Lung (tissue), 12 donors: ENCODE data around the gene C6orf52. TPM values are rescaled to one million over a fixed set of nuclear protein-coding genes. Genes with fewer than 3 reads are reported as not detected.
"Not testable (repeated sequence)": the region's sequence is repeated elsewhere in the genome, so short reads cannot be mapped to it uniquely, and the experiment has no call there.

Source experiments
- ATAC-seq: fragments of 200-7000 bp; cut with Tn5 transposase; one replicate; pipeline ENCODE4 v1.9.1; 2020; ENCODE audit warnings: moderate number of reproducible peaks; ENCODE audit not compliant: insufficient read depth, low FRiP score
- DNase-seq, 3 donors: peaks; one replicate each; pipeline ENCODE4 v3.0.0-alpha.2; 2013 to 2017
- H3K27ac ChIP-seq, 2 donors: one replicate each; pipeline ENCODE4 v1.5.1; 2013; ENCODE audit warnings: mild to moderate bottlenecking in 2 of 2, moderate library complexity in 2 of 2, control low read depth in 1 of 2, inconsistent platforms in 1 of 2, low read depth in 1 of 2, low read length in 1 of 2
- H3K27me3 ChIP-seq, 3 donors: one replicate each; pipeline ENCODE4 v1.5.1; 2013; ENCODE audit warnings: low read length in 2 of 3; ENCODE audit not compliant: control insufficient read depth in 3 of 3, insufficient read depth in 3 of 3
- H3K36me3 ChIP-seq, 4 donors: one replicate each; pipeline ENCODE4 v1.5.1; 2013; ENCODE audit warnings: low read length in 4 of 4, mild to moderate bottlenecking in 1 of 4, moderate library complexity in 1 of 4; ENCODE audit not compliant: control insufficient read depth in 4 of 4, insufficient read depth in 4 of 4
- H3K4me1 ChIP-seq, 5 donors: one replicate each; pipeline ENCODE4 v1.5.1; 2013; ENCODE audit warnings: low read length in 5 of 5, mild to moderate bottlenecking in 2 of 5, moderate library complexity in 1 of 5; ENCODE audit not compliant: control insufficient read depth in 5 of 5, insufficient read depth in 5 of 5
- H3K4me3 ChIP-seq: one replicate; pipeline ENCODE4 v1.5.1; 2013; ENCODE audit warnings: mild to moderate bottlenecking, control low read depth, moderate library complexity
- H3K9ac ChIP-seq, 2 donors: one replicate each; pipeline ENCODE4 v1.5.1; 2013; ENCODE audit warnings: low read length in 2 of 2, control low read depth in 1 of 2; ENCODE audit not compliant: insufficient read depth in 1 of 2
- H3K9me3 ChIP-seq, 4 donors: one replicate each; pipeline ENCODE4 v1.5.1; 2013; ENCODE audit warnings: low read length in 3 of 4, mild to moderate bottlenecking in 1 of 4, moderate library complexity in 1 of 4; ENCODE audit not compliant: control insufficient read depth in 4 of 4, insufficient read depth in 3 of 4
- CTCF ChIP-seq: IDR thresholded peaks from 2 replicates; pipeline ENCODE4 v1.5.1; 2012; ENCODE audit warnings: mild to moderate bottlenecking; ENCODE audit errors: control extremely low read depth, extremely low read depth
- WGBS, 2 donors: extraction: QIAGEN DNeasy Blood & Tissue Kit; methylation state at CpG; one replicate each; pipeline ENCODE4 v1.1.7; 2013; 5-methylcytosine and 5-hydroxymethylcytosine counted together
- polyA plus RNA-seq, 2 donors: library from polyadenylated mRNA; stranded (reverse); fragments of 200-250 nt; gene quantifications; one replicate each; pipeline ENCODE4 v1.2.1, GENCODE V29; 2013
- total RNA-seq, 2 donors: library from RNA; depleted of rRNA in 1 of 2; stranded (reverse); fragments of >200 nt in 1 of 2; gene quantifications; one replicate each; pipeline ENCODE4 v1.2.1, GENCODE V29; 2014 to 2021
- donor health status: control.
- donor health status: control.
- donor health status: Bipolar disorder and iron deficiency.
- donor health status: healthy.
- donor health status: DM: yes; HTN: yes; CAD: no.

Gene C6orf52
- total and polyA plus RNA-seq, 4 donors: 1.3 to 3.5 (median 1.9) TPM

DNA sequence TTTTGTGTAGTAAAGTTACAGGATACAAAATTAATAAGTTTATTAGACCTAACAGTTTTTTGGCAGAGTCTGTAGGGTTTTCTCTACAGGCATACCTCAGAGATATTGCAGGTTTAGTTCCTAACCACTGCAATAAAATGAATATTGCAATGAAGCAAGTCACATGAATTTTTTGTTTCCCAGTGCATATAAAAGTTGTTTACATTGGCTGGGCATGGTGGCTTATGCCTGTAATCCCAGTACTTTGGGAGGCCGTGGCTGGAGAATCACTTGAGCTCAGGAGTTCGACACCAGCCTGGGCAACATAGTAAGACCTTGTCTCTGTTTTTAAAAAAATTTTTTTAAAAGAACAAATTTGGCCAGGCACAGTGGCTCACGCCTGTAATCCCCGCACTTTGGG lies 16.0 kb downstream of the C6orf52 start:
- Histone ChIP-seq H3K4me1 (no peaks in the 10 kb centered on the region), H3K9me3 (no peaks in the 10 kb centered on the region), H3K27ac (no peak overlapping the region), H3K4me3 (no peak overlapping the region), H3K9ac (no peak overlapping the region), H3K27me3 (no peaks in the 10 kb centered on the region), H3K36me3 (no peaks in the 10 kb centered on the region)
- no peak for TF ChIP-seq CTCF
- WGBS, 2 donors: 87 to 97% methylated on average over 4 of the region's 4 CpGs
- no peak for ATAC-seq
- DNase-seq: no peak

- H3K36me3 ChIP-seq: no peaks in the 10 kb centered on the region
- peaks cover 0 to 4% (median 0%) of the 10 kb centered on the region in 5 donors for H3K4me1 ChIP-seq
- H3K4me3 ChIP-seq: no peak overlapping the region
- H3K9ac ChIP-seq: no peak overlapping the region
- ATAC-seq (no peak), DNase-seq (no peak)
- H3K9me3 ChIP-seq: no peaks in the 10 kb centered on the region
- no peaks in the 10 kb centered on the region for H3K27me3 ChIP-seq
- H3K27ac ChIP-seq: no peak overlapping the region
- 94 to 97% methylated on average over 7 of the region's 7 CpGs for WGBS, 2 donors
- TF ChIP-seq CTCF: no peak
These were observed 18.0 kb downstream of the C6orf52 start for GRCh38 chr6:10676403-10676802.

GRCh38 chr6:10668126-10668917 lies 26.1 kb downstream of the C6orf52 start:
- 84 to 86% methylated on average over 6 of the region's 6 CpGs for whole genome bisulfite sequencing, 2 donors
- H3K4me3 ChIP-seq: no peak overlapping the region
- no peak overlapping the region for H3K27ac ChIP-seq

GRCh38 chr6:10665595-10665994 lies 28.8 kb downstream of the C6orf52 start:
- not testable (repeated sequence) for H3K36me3 ChIP-seq, H3K27ac ChIP-seq, DNase-seq, H3K27me3 ChIP-seq, H3K9me3 ChIP-seq, H3K4me3 ChIP-seq, H3K4me1 ChIP-seq, ATAC-seq, H3K9ac ChIP-seq
- 23 to 49% methylated on average over 1 of the region's 1 CpG for WGBS, 2 donors

More at GRCh38 chr6:10668126-10668917, 26.1 kb downstream of the C6orf52 start:
- Histone ChIP-seq H3K27me3 (no peaks in the 10 kb centered on the region), H3K9ac (no peak overlapping the region), H3K4me1 (peaks cover 0 to 4% (median 0%) of the 10 kb centered on the region in 5 donors), H3K9me3 (no peaks in the 10 kb centered on the region), H3K36me3 (no peaks in the 10 kb centered on the region)
- DNase-seq (no peak), ATAC-seq (no peak)
- no peak for TF ChIP-seq CTCF
